Muscle of back (tissue), 11 donors: Measurements from ENCODE around the gene SETD6. TPM values are rescaled to one million over a fixed set of nuclear protein-coding genes. Genes with fewer than 3 reads are reported as not detected.
A peak's percentile ranks its signal among the peaks of the same experiment; 100 is the strongest.

Source experiments
- DNase-seq, 3 donors: peaks; one replicate each; pipeline versions ENCODE4 v3.0.0 to v3.0.0-alpha.2; 2013
- polyA plus RNA-seq, 10 donors: library from polyadenylated mRNA; unstranded; fragments of 120-200 nt; gene quantifications; one replicate each; pipeline ENCODE4 v1.2.1, GENCODE V29; 2013; ENCODE audit not compliant: insufficient read length in 10 of 10

SETD6 gene
- polyA plus RNA-seq, 10 donors = 10.2 to 23.7 (median 14.0) TPM

- no peak for DNase-seq
These were observed 22.6 kb upstream of the SETD6 start for GRCh38 chr16:58492735-58493134.

GRCh38 chr16:58493756-58494431 is 21.4 kb upstream of the SETD6 start:
- no peak for DNase-seq

- peak; percentile 93 to 97 (median 94) for DNase-seq
These were observed 20.3 kb upstream of the SETD6 start for GRCh38 chr16:58494981-58495520.

GRCh38 chr16:58495521-58496331 is 19.6 kb upstream of the SETD6 start:
- DNase-seq = no peak

- no peak for DNase-seq
These were observed 17.8 kb upstream of the SETD6 start for GRCh38 chr16:58497468-58497867.

- DNase-seq = no peak
These were observed 17.4 kb upstream of the SETD6 start for GRCh38 chr16:58497935-58498334.

GRCh38 chr16:58498341-58499091 is 16.8 kb upstream of the SETD6 start:
- no peak for DNase-seq

GRCh38 chr16:58499092-58499511 is 16.2 kb upstream of the SETD6 start:
- DNase-seq = no peak

GRCh38 chr16:58499615-58500351 is 15.5 kb upstream of the SETD6 start, which contains the start of gene NDRG4:
TSS of gene NDRG4 (plus strand) at chr16:58500143. CDS start at chr16:58500249, 106 bp downstream.
- peak; percentile 71 to 87 (median 77) for DNase-seq

GRCh38 chr16:58500430-58501241 is 14.7 kb upstream of the SETD6 start:
- DNase-seq = peak in 1 of 3 donors; percentile 53

- peak in 1 of 3 donors; percentile 71 for DNase-seq
These were observed 13.8 kb upstream of the SETD6 start for GRCh38 chr16:58501242-58502131.

GRCh38 chr16:58502217-58502921 is 12.9 kb upstream of the SETD6 start:
- no peak for DNase-seq

- DNase-seq = no peak
These were observed 12.0 kb upstream of the SETD6 start for GRCh38 chr16:58503166-58503862.

- no peak for DNase-seq
These were observed 11.2 kb upstream of the SETD6 start for GRCh38 chr16:58503863-58504688.

- no peak for DNase-seq
These were observed 8.8 kb upstream of the SETD6 start for GRCh38 chr16:58506241-58507194.
